Stomach (tissue), 4 donors: ENCODE results near the gene OTX2.

Source experiments
- CTCF ChIP-seq, 7 experiments: fragments of 450-650 bp in 4 of 7; fragments of 200-600 bp in 3 of 7; sonication (generic) in 3 of 7; IDR thresholded peaks; one replicate each; pipeline ENCODE4 v1.5.1; 2016 to 2019; ENCODE audit warnings: antibody characterized with exemption in 7 of 7, control low read depth in 2 of 7, mild to moderate bottlenecking in 1 of 7
- POLR2A ChIP-seq, 4 donors: fragments of 450-650 bp; IDR thresholded peaks; one replicate each; pipeline ENCODE4 v1.6.1; 2016; ENCODE audit warnings: antibody characterized with exemption in 4 of 4, control low read depth in 2 of 4, mild to moderate bottlenecking in 1 of 4, moderate library complexity in 1 of 4
- POLR2AphosphoS5 ChIP-seq, 3 donors: sonication (generic); formaldehyde crosslinking; IDR thresholded peaks; one replicate each; pipeline ENCODE4 v1.6.1; 2016; ENCODE audit warnings: antibody characterized with exemption in 3 of 3

- TF ChIP-seq POLR2A (IDR thresholded peaks at IDR 0.05): no peak
- TF ChIP-seq CTCF (IDR thresholded peaks at IDR 0.05): no peak
- TF ChIP-seq POLR2AphosphoS5 (IDR thresholded peaks at IDR 0.05): no peak
Measured at GRCh38 chr14:56796259-56796658, 14.0 kb downstream of the OTX2 start.
